GM19452 (cell line): ENCODE measurements around the gene PDZK1.
"Not testable (repeated sequence)": the region's sequence is repeated elsewhere in the genome, so short reads cannot be mapped to it uniquely, and the experiment has no call there.

ENCODE experiments used
- ATAC-seq: cut with Tn5 transposase; IDR thresholded peaks from one replicate; pipeline ENCODE4 v1.9.1; 2021; ENCODE audit not compliant: unreplicated experiment

PDZK1 gene

GRCh38 chr1:145665015-145665414 lies 42.2 kb downstream of the PDZK1 start:
- ATAC-seq = not testable (repeated sequence)

DNA sequence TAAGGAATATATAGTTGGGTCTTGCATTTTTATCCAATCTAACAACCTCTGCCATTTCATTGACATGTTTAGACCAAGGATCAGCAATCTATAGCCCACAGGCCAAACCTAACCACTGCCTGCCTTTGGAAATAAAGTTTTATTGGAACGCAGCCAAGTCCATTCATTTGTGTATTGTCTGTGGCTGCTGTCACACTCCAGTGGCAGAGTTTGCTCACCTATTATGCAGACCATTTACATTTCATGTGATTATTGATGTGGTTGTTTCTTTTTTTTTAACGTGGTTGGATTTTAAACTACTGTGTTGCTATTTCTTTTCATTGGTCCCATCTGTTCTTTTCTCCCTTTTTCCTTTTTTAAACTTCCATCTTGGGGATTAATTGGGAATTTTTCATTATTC lies 44.7 kb downstream of the PDZK1 start:
- not testable (repeated sequence) for ATAC-seq

DNA sequence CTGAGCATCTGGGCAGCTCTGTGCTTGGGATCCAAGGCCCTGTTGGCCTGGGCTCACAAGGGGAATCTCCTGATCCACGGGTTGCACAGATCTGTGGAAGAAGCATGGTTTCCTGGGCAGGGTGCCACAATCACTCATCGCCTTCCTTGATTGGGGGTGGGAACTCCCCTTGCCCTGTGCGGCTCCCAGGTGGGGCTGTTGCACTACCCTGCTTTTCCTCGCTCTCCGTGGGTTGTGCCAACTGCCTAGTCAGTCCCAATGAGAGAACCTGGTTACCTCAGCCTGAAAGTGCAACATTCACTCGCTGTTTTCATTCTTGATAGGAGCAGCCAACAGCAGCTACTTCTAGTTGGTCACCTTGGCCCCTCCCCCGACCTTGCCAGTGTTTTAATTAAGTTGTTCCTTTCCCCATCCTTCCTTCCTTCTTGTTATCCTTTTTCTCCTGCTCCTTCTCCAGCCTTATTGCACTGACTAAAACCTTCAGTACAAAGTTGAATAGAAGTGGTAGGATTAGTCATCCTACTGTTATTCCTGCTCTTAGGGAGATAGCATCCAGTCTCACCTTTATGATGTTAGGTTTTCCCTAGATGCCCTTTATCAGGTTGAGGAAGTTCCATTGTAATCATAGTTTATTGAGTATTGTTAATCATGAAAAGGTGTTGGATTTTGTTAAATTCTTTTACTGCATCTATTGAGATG lies 50.8 kb downstream of the PDZK1 start:
- not testable (repeated sequence) for ATAC-seq

DNA sequence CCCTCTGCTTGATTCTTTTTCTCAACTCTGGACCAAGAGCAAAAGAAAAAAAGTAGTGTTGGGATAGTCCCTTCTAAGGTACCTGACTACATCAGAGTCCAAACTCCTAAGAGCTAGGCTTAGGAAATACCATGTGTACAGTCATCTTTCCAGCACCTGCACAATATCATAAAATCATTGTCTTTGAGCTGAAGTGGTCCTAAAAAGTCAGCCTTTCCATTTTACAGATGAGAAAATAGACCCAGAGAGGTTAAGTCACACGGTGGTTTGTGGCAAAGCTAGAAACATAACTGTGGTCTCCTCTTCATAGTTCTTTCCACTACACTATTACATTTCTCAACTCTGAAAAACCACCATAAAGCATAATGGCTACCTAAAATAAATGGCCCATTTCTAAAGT lies 63.2 kb downstream of the PDZK1 start:
- ATAC-seq = not testable (repeated sequence)

- not testable (repeated sequence) for ATAC-seq
Observed at GRCh38 chr1:145641886-145642285, 65.3 kb downstream of the PDZK1 start.

GRCh38 chr1:145636237-145636636 lies 70.9 kb downstream of the PDZK1 start:
- ATAC-seq = not testable (repeated sequence)

DNA sequence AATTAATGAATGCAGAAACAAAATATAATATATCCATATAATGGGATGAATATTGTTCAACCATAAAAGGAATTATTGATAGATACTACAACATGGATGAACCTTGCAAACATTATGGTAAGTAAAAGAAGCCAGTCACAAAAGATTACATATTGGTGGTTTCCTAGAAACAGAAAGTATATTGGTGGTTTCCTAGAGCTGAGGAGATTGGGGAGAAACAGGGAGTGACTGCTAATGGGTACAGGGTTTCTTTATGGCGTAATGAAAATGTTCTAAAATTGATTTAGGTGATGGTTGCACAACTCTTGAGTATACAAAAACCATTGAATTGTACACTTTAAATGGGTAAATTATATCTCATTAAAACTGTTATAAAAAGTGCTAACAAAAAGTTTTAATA lies 85.0 kb downstream of the PDZK1 start:
- ATAC-seq = not testable (repeated sequence)
